PFSK-1 (cell line): ENCODE results near the gene AP2B1.

Experiments used
- FOXP2 ChIP-seq: optimal IDR thresholded peaks from 2 replicates; pipeline ENCODE3; 2011; ENCODE audit warnings: borderline replicate concordance, control low read depth, inconsistent platforms; ENCODE audit not compliant: insufficient read depth; ENCODE audit errors: extremely low read length, extremely low read depth
- POLR2AphosphoS5 ChIP-seq: IDR thresholded peaks from 2 replicates; pipeline ENCODE4 v1.6.1; 2012; ENCODE audit warnings: low read depth, mild to moderate bottlenecking, control low read depth, low read length, moderate library complexity
- REST ChIP-seq, 2 experiments: IDR thresholded peaks; 2 replicates each; pipeline versions ENCODE4 v1.6.1 to v1.8.0; 2011 to 2012; ENCODE audit warnings: low read depth in 2 of 2, low read length in 2 of 2, control low read depth in 1 of 2, inconsistent platforms in 1 of 2, mild to moderate bottlenecking in 1 of 2, moderate library complexity in 1 of 2; ENCODE audit not compliant: insufficient read depth in 1 of 2

- TF ChIP-seq REST (IDR thresholded peaks at IDR 0.05; ENCODE audit: insufficient read depth in 1 of 2, low read depth in 2 of 2, low read length in 2 of 2) (no peak), FOXP2 (no peak), POLR2AphosphoS5 (no peak)
These were observed 123.8 kb downstream of the AP2B1 start for GRCh38 chr17:35710950-35711349.
